NOMO-1 treated with dmso at 0.1 percent for 144 hours (cell line): ENCODE measurements around the gene HDDC2.
A peak's percentile ranks its signal among the peaks of the same experiment; 100 is the strongest.

Experiments
- DNase-seq: peaks from one replicate; lab custom pipeline; 2025; ENCODE audit not compliant: unreplicated experiment; lab: John Stamatoyannopoulos, UW

HDDC2 gene

GRCh38 chr6:125301435-125302391 is at the start of gene HDDC2:
TSS of gene HDDC2 (minus strand) at chr6:125301967. CDS start at chr6:125301932, 35 bp downstream.
- DNase-seq: peak; percentile 57

GRCh38 chr6:125346926-125347563 is 45.3 kb upstream of the HDDC2 start:
- DNase-seq: peak; percentile 14

GRCh38 chr6:125346201-125346925 is 44.6 kb upstream of the HDDC2 start:
- DNase-seq: no peak

GRCh38 chr6:125341460-125341859 is 39.7 kb upstream of the HDDC2 start:
- DNase-seq: no peak

- no peak for DNase-seq
Observed at GRCh38 chr6:125340991-125341390, 39.2 kb upstream of the HDDC2 start.

GRCh38 chr6:125340175-125340835 is 38.5 kb upstream of the HDDC2 start:
- no peak for DNase-seq

GRCh38 chr6:125339653-125340052 is 37.9 kb upstream of the HDDC2 start:
- no peak for DNase-seq

- no peak for DNase-seq
Observed at GRCh38 chr6:125338381-125338780, 36.6 kb upstream of the HDDC2 start.

- DNase-seq: no peak
Observed at GRCh38 chr6:125337706-125338105, 35.9 kb upstream of the HDDC2 start.

GRCh38 chr6:125332664-125333063 is 30.9 kb upstream of the HDDC2 start:
- DNase-seq: no peak

- DNase-seq: no peak
Observed at GRCh38 chr6:125325586-125325985, 23.8 kb upstream of the HDDC2 start.

GRCh38 chr6:125323376-125323775 is 21.6 kb upstream of the HDDC2 start:
- no peak for DNase-seq

- no peak for DNase-seq
Observed at GRCh38 chr6:125316621-125317020, 14.9 kb upstream of the HDDC2 start.

GRCh38 chr6:125315548-125315947 is 13.8 kb upstream of the HDDC2 start:
- no peak for DNase-seq

- DNase-seq: peak; percentile 35
Observed at GRCh38 chr6:125314009-125314581, 12.3 kb upstream of the HDDC2 start.

- DNase-seq: no peak
Observed at GRCh38 chr6:125312950-125313349, 11.2 kb upstream of the HDDC2 start.

GRCh38 chr6:125312478-125312877 is 10.7 kb upstream of the HDDC2 start:
- no peak for DNase-seq

- DNase-seq: peak; percentile 29
Observed at GRCh38 chr6:125310994-125311649, 9.4 kb upstream of the HDDC2 start.

- no peak for DNase-seq
Observed at GRCh38 chr6:125307964-125308615, 6.3 kb upstream of the HDDC2 start.
